Inflammatory macrophage treated with lipopolysaccharide for 1 hour (primary cell): ENCODE results near the gene UNC45B.
"Not testable (repeated sequence)": the region's sequence is repeated elsewhere in the genome, so short reads cannot be mapped to it uniquely, and the experiment has no call there.

Source experiments
- DNase-seq, 2 donors: peaks; one replicate each; pipeline ENCODE4 v3.0.0-alpha.2; 2020 to 2022

The UNC45B gene

GRCh38 chr17:35174835-35175334 lies 27.3 kb downstream of the UNC45B start:
- DNase-seq: no peak

DNA sequence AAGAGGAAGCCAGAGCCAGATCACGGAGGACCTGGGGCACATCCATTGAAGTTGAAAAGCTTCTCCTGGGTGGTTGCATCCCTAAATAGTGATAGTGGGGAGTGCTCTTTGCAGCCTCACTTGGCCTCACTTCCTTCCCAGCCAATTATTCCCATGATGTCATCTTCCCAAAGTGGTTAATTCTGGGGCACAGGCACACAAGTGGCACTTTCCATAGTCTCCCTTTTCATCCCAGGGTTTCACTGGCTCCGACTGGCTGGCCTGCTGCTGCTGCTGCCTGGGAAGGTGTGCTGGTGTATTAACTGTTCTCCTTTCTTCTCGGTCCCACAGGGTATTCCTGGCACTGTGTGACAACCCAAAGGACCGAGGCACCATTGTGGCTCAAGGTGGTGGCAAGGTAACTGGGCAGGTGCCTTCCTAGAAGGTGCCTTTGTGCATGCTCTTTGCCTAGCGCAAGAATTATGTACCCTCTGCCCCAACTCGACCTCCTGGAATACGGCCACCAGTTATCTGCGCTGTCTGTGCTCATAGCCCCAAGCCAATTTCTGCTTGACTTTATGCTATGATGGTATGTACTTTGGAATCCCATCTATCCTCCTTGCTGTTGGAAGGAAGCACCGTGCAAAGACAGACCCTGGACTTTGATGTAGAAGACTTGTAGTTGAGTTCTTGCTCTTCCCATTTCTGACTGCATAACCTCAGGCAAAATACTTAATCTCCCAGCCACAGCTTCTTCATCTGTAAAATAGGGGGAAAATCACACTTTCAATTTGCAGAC lies 28.2 kb downstream of the UNC45B start:
- no peak for DNase-seq

DNA sequence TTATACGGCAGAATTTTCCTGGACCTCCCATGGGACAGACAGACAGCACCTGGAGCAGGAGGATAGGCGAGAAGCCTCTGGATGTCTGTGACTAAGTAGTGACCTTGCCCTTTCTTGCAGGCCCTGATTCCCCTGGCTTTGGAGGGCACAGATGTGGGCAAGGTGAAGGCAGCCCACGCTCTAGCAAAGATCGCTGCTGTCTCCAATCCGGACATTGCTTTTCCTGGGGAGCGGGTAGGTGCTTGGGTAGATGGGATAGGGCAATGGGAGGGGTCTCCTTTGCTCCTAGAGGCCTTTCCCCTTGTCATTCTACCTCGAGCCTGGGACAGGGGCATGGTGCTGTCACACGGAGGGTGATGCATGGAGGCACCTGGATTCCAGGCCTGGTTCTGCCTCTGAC lies 29.3 kb downstream of the UNC45B start:
- no peak for DNase-seq

DNA sequence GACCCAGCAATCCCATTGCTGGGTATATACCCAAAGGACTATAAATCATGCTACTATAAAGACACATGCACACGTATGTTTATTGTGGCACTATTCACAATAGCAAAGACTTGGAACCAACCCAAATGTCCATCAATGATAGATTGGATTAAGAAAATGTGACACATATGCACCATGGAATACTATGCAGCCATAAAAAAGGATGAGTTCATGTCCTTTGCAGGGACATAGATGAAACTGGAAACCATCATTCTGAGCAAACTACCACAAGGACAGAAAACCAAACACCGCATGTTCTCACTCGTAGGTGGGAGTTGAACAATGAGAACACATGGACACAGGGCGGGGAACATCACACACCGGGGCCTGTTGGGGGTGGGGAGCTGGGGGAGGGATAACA lies 31.8 kb downstream of the UNC45B start:
- DNase-seq: not testable (repeated sequence)

GRCh38 chr17:35183332-35183731 lies 35.7 kb downstream of the UNC45B start:
- DNase-seq: peak; percentile 47 to 74

GRCh38 chr17:35184274-35184673 lies 36.7 kb downstream of the UNC45B start:
- no peak for DNase-seq

- peak; percentile 77 to 95 for DNase-seq
These were observed 38.2 kb downstream of the UNC45B start for GRCh38 chr17:35185849-35186248.

GRCh38 chr17:35187481-35187880 lies 39.9 kb downstream of the UNC45B start:
- no peak for DNase-seq

GRCh38 chr17:35188111-35188510 lies 40.5 kb downstream of the UNC45B start:
- peak; percentile 85 to 91 for DNase-seq

DNA sequence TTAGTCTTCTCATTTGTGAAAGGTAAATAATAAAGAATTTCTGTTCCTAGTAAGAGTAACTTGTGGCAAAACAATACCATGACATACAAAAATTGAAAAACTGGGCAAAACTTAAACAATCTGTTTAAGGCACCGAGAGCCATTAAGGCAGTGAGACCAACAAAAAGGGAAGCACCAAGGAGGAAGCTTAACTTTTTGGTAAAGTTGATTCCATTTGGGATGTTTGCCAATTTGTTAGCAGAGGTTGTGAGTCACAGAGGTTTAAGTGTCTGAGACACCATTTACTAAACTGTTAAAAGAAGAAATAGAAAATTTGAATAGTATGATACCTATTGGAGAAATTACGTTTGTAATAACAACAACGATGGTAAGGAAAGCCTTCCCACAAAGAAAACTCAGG lies 41.7 kb downstream of the UNC45B start:
- peak; percentile 85 to 88 for DNase-seq

DNA sequence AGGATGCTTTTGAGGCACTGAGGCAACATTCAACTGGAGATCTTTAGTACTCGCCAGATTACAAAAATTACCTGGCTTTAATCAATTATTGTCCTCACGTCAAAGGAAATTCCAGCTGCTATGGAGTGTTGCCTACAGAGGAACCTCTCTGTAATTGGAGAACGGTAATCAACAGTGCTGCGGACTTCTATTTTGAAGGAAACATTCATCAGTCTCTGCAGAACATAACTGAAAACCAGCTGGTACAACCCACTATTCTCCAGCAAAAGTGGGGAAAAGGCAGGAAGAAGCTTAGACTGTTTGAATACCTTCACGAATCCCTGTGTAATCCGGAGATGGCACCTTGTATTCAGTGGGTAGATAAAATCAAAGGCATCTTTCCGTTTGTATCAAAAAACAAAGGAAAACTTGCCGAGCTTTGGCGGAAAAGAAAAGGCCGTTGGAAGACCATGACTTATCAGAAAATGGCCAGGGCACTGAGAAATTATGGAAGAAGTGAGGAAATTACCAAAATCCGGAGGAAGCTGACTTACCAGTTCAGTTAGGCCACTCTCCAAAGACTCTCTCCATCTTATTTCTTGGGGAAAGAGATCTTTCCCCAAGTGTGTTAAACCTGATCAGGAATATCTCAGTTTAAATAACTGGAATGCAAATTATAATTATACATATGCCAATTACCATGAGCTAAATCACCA lies 43.5 kb downstream of the UNC45B start:
- DNase-seq: no peak

DNA sequence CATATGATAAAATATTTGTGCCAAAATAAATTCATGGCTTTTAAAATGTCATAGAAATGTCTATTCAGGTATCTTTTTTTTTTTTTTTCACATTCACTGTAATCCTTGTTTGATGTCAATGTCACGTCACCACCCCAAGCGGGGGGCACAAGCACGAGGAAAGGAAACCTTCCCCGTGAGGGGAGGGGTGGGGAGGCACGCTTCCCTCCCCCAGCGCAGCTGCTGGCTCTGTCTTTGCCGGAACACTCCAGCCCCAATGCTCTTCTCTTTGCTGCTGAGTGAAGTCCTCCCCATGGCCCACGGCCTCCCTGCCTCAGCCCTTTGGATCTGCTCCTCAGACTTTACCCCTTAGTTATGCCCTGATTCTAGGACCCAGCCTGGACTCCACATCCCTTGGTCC lies 45.1 kb downstream of the UNC45B start:
- DNase-seq: no peak

GRCh38 chr17:35194001-35194400 lies 46.4 kb downstream of the UNC45B start, which contains the start of gene SLC35G3:
SLC35G3 (minus strand) TSS chr17:35194393; CDS start chr17:35194307, 86 bp downstream.
- DNase-seq: not testable (repeated sequence)

DNA sequence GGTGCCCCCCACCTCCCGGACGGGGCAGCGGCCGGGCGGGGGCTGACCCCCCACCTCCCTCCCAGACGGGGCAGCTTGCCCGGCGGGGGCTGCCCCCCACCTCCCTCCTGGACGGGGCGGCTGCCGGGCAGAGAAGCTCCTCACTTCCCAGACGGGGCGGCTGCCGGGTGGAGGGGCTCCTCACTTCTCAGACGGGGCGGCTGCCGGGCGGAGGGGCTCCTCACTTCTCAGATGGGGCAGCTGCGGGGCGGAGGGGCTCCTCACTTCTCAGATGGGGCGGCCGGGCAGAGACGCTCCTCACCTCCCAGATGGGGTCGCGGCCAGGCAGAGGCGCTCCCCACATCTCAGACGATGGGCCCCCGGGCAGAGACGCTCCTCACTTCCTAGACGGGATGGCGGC lies 47.4 kb downstream of the UNC45B start:
- not testable (repeated sequence) for DNase-seq

DNA sequence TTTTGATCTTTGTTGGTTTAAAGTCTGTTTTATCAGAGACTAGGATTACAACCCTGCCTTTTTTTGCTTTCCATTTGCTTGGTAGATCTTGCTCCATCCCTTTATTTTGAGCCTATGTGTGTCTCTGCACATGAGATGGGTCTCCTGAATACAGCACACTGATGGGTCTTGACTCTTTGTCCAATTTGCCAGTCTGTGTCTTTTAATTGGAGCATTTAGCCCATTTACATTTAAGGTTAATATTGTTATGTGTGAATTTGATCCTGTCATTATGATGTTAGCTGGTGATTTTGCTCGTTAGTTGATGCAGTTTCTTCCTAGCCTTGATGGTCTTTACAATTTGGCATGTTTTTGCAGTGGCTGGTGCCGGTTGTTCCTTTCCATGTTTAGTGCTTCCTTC lies 55.0 kb downstream of the UNC45B start:
- DNase-seq: not testable (repeated sequence)

- DNase-seq: no peak
These were observed 63.1 kb downstream of the UNC45B start for GRCh38 chr17:35210741-35211140.

GRCh38 chr17:35212668-35213067 lies 65.1 kb downstream of the UNC45B start:
- no peak for DNase-seq

- no peak for DNase-seq
These were observed 65.9 kb downstream of the UNC45B start for GRCh38 chr17:35213412-35213940.

- no peak for DNase-seq
These were observed 66.6 kb downstream of the UNC45B start for GRCh38 chr17:35214192-35214591.

- DNase-seq: peak in 1 of 2 donors; percentile 13
These were observed 67.1 kb downstream of the UNC45B start for GRCh38 chr17:35214631-35215273.

GRCh38 chr17:35217107-35217506 lies 69.5 kb downstream of the UNC45B start:
- no peak for DNase-seq

GRCh38 chr17:35218915-35219314 lies 71.3 kb downstream of the UNC45B start:
- DNase-seq: peak; percentile 70 to 73

GRCh38 chr17:35222452-35222851 lies 74.8 kb downstream of the UNC45B start:
- DNase-seq: no peak
